Duodenal mucosa (tissue), 2 donors: ENCODE data around the gene KIF3C.

Experiments
- H3K27ac ChIP-seq: one replicate; pipeline ENCODE4 v1.7.0; 2013; ENCODE audit warnings: low read depth, low read length
- H3K27me3 ChIP-seq, 2 donors: one replicate each; pipeline ENCODE4 v1.7.0; 2013; ENCODE audit warnings: low read length in 2 of 2, control low read depth in 1 of 2; ENCODE audit not compliant: insufficient read depth in 2 of 2, control insufficient read depth in 1 of 2
- H3K36me3 ChIP-seq, 2 donors: one replicate each; pipeline ENCODE4 v1.7.0; 2013; ENCODE audit warnings: low read length in 2 of 2, control low read depth in 1 of 2; ENCODE audit not compliant: insufficient read depth in 2 of 2, control insufficient read depth in 1 of 2
- H3K4me1 ChIP-seq, 2 donors: one replicate each; pipeline ENCODE4 v1.7.0; 2013; ENCODE audit warnings: low read length in 2 of 2, control low read depth in 1 of 2; ENCODE audit not compliant: insufficient read depth in 2 of 2, control insufficient read depth in 1 of 2
- H3K4me3 ChIP-seq, 2 donors: one replicate each; pipeline ENCODE4 v1.7.0; 2013; ENCODE audit warnings: low read length in 2 of 2, low read depth in 1 of 2
- H3K9ac ChIP-seq, 2 donors: one replicate each; pipeline ENCODE4 v1.7.0; 2013; ENCODE audit warnings: low read length in 2 of 2, low read depth in 1 of 2
- H3K9me3 ChIP-seq, 2 donors: one replicate each; pipeline ENCODE4 v1.7.0; 2013; ENCODE audit warnings: low read length in 2 of 2, control low read depth in 1 of 2; ENCODE audit not compliant: control insufficient read depth in 1 of 2

KIF3C gene

DNA sequence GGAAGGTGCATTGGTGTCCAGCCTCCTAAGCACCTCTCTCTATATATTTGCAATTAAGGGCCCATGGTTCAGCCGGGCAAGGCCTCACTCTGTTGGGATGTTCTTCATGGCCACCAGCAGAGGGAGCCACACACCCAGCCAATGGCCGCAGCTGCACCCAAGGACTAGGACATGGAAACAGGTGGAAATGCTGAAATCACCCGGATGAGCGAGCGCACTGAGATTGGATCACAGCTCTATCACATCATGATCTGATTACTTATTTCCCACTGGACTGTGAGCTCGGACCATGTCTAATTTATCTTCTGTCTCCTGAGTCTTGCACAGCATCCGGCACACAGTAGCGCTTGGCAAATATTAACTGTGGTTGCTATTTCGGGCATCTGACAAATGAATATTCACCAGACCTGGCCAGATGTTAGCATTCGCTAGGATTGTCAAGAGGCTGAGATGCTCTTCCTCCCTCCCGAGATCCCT lies 31.2 kb downstream of the KIF3C start:
- H3K4me3 ChIP-seq = peak overlapping the region in 1 of 2 donors; percentile 8

GRCh38 chr2:25948437-25948836 lies 33.9 kb downstream of the KIF3C start:
- Histone ChIP-seq H3K4me1 (no peaks in the 10 kb centered on the region), H3K9ac (no peak overlapping the region), H3K9me3 (no peaks in the 10 kb centered on the region), H3K4me3 (no peak overlapping the region), H3K27ac (no peak overlapping the region), H3K36me3 (no peaks in the 10 kb centered on the region), H3K27me3 (no peaks in the 10 kb centered on the region)

More for the DNA sequence above, 31.2 kb downstream of the KIF3C start:
- H3K36me3 ChIP-seq = no peaks in the 10 kb centered on the region
- no peaks in the 10 kb centered on the region for H3K27me3 ChIP-seq
- no peak overlapping the region for H3K9ac ChIP-seq
- H3K9me3 ChIP-seq = no peaks in the 10 kb centered on the region
- H3K4me1 ChIP-seq = no peaks in the 10 kb centered on the region
- H3K27ac ChIP-seq = no peak overlapping the region

DNA sequence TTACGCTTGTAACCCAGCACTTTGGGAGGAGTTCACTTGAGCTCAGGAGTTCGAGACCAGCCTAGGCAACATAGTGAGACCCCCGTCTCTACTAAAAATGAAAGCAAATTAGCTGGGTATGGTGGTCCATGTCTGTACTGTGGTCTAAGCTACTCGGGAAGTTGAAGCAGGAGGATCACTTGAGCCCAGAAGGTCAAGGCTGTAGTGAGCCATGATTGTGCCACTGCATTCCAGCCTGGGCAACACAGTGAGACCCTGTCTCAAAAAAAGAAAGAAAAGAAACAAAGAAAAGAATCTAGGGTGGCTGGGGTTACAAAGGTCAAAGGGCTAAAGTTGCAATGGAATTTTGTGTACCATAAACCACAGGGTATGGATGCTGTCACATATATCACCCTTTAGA lies 41.3 kb downstream of the KIF3C start:
- H3K27me3 ChIP-seq = no peaks in the 10 kb centered on the region
- no peak overlapping the region for H3K27ac ChIP-seq
- no peaks in the 10 kb centered on the region for H3K36me3 ChIP-seq
- H3K9ac ChIP-seq = no peak overlapping the region
- no peak overlapping the region for H3K4me3 ChIP-seq
- no peaks in the 10 kb centered on the region for H3K9me3 ChIP-seq
- peaks cover 6 to 7% of the 10 kb centered on the region in 2 donors for H3K4me1 ChIP-seq

GRCh38 chr2:25939257-25939668 lies 43.0 kb downstream of the KIF3C start:
- no peaks in the 10 kb centered on the region for H3K9me3 ChIP-seq
- H3K4me1 ChIP-seq = peaks cover 6 to 7% of the 10 kb centered on the region in 2 donors
- H3K9ac ChIP-seq = peak overlapping the region; percentile 30 to 49
- no peaks in the 10 kb centered on the region for H3K27me3 ChIP-seq
- no peaks in the 10 kb centered on the region for H3K36me3 ChIP-seq
- H3K4me3 ChIP-seq = no peak overlapping the region
- no peak overlapping the region for H3K27ac ChIP-seq

GRCh38 chr2:25938345-25938744 lies 44.0 kb downstream of the KIF3C start:
- H3K9me3 ChIP-seq = no peaks in the 10 kb centered on the region
- no peak overlapping the region for H3K9ac ChIP-seq
- H3K36me3 ChIP-seq = no peaks in the 10 kb centered on the region
- H3K4me1 ChIP-seq = peaks cover 6 to 7% of the 10 kb centered on the region in 2 donors
- no peak overlapping the region for H3K4me3 ChIP-seq
- no peak overlapping the region for H3K27ac ChIP-seq
- no peaks in the 10 kb centered on the region for H3K27me3 ChIP-seq

- no peaks in the 10 kb centered on the region for H3K9me3 ChIP-seq
- H3K27ac ChIP-seq = no peak overlapping the region
- H3K36me3 ChIP-seq = no peaks in the 10 kb centered on the region
- H3K4me3 ChIP-seq = no peak overlapping the region
- H3K27me3 ChIP-seq = no peaks in the 10 kb centered on the region
- no peak overlapping the region for H3K9ac ChIP-seq
- peaks cover 6 to 7% of the 10 kb centered on the region in 2 donors for H3K4me1 ChIP-seq
Observed at GRCh38 chr2:25936889-25937545, 45.3 kb downstream of the KIF3C start.

DNA sequence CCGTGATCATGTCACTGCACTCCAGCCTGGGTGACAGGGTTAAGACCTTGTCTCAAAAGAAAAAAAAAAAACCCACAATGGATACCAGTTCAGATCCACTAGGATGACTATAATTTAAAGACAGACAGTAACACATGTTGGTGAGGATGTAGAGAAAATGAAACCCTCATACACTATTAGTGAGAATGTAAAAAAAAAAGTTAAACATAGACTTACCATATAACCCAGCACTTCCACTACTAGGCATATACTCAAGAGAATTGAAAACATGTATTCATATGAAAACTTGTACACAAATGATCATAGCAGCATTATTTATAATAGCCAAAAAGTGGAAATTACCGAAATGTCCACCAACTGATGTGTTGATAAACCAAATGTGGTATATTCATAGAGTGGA lies 48.7 kb downstream of the KIF3C start:
- H3K4me1 ChIP-seq = no peaks in the 10 kb centered on the region
- peaks cover 0 to 7% of the 10 kb centered on the region in 2 donors for H3K36me3 ChIP-seq
- no peaks in the 10 kb centered on the region for H3K27me3 ChIP-seq
- H3K9ac ChIP-seq = no peak overlapping the region
- H3K27ac ChIP-seq = no peak overlapping the region
- no peaks in the 10 kb centered on the region for H3K9me3 ChIP-seq
- H3K4me3 ChIP-seq = no peak overlapping the region

DNA sequence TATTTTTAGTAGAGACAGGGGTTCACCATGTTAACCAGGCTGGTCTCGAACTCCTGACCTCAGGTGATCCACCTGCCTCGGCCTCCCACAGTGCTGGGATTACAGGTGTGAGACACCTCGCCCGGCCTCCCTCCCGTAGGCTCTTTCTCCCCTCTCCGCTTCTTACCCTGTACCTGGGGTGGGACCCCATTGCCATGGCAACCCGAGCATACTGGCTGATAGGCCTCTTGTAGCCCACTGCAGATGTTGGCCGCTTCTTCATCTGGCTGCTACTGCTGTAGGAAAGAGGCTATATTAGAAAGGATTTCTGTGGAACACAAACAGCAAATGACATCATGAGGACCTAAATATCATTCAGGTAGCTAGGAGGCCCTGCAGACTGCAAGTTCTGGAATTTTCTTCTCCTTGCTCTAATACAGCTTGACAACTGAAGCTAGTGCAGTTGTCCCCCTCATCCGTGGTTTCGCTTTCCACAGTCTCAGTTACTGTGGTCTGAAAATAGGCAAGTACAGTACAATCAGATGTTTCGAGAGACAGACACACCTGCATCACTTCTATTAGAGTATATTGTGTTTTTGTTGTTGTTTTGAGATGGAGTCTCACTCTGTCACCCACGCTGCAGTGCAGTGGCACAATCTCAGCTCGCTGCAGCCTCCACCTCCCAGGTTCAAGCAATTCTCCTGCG lies 52.4 kb downstream of the KIF3C start:
- Histone ChIP-seq H3K9me3 (no peaks in the 10 kb centered on the region), H3K9ac (no peak overlapping the region), H3K27ac (no peak overlapping the region), H3K4me3 (no peak overlapping the region), H3K4me1 (no peaks in the 10 kb centered on the region), H3K36me3 (peaks cover 0 to 10% of the 10 kb centered on the region in 2 donors), H3K27me3 (no peaks in the 10 kb centered on the region)

GRCh38 chr2:25928668-25929067 lies 53.6 kb downstream of the KIF3C start:
- Histone ChIP-seq H3K9me3 (no peaks in the 10 kb centered on the region), H3K4me1 (no peaks in the 10 kb centered on the region), H3K4me3 (no peak overlapping the region), H3K9ac (no peak overlapping the region), H3K27me3 (no peaks in the 10 kb centered on the region), H3K27ac (no peak overlapping the region), H3K36me3 (peaks cover 0 to 10% of the 10 kb centered on the region in 2 donors)

DNA sequence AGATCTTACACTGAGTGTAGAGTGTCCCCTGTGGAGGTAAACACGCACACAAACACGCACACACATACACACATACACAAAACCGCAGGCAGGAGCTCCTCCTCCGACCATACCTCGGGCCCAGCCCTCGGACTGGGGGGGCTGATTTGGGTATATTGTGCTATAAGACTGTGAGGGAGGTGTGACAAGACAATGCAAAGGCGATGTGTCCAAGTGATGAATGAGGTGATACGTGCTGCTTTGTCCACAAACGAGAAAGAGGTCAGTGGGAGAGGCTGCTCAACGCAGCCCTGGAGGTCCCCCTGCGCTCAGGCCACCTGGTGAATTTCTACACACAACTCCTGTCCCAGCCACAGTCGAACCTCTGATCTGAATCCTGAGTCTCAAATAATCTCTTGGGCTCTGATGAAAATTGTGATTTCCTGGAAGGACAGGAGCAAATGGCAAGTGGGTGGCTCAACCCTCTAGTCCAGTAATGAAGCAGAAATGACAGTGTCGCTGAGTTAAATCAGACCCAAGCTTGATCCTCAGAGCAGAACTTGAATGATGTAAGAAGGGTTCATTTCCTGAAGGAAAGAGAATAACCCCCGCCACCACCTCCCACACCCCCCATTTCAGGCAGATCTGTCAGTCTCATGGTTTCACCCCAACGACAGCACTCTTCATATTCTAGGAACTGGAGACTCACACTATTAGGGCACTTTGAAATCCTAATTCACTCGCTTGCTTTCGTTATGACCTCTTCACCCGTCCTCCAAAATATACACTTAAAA lies 55.1 kb downstream of the KIF3C start:
- Histone ChIP-seq H3K27me3 (no peaks in the 10 kb centered on the region), H3K9me3 (no peaks in the 10 kb centered on the region), H3K4me3 (no peak overlapping the region), H3K9ac (no peak overlapping the region), H3K36me3 (peaks cover 0 to 10% of the 10 kb centered on the region in 2 donors), H3K4me1 (no peaks in the 10 kb centered on the region), H3K27ac (no peak overlapping the region)
